CD4-positive, alpha-beta T cell treated with Interleukin-1 beta for 1 hour (primary cell): ENCODE data around the gene TOMM40L.
"Not testable (repeated sequence)": the region's sequence is repeated elsewhere in the genome, so short reads cannot be mapped to it uniquely, and the experiment has no call there.

ENCODE experiments used
- DNase-seq, 2 donors: peaks; one replicate each; pipeline ENCODE4 v3.0.0-alpha.2; 2020 to 2022

TOMM40L gene

GRCh38 chr1:161222175-161223019, 3.5 kb upstream of the TOMM40L start:
- DNase-seq: no peak

DNA sequence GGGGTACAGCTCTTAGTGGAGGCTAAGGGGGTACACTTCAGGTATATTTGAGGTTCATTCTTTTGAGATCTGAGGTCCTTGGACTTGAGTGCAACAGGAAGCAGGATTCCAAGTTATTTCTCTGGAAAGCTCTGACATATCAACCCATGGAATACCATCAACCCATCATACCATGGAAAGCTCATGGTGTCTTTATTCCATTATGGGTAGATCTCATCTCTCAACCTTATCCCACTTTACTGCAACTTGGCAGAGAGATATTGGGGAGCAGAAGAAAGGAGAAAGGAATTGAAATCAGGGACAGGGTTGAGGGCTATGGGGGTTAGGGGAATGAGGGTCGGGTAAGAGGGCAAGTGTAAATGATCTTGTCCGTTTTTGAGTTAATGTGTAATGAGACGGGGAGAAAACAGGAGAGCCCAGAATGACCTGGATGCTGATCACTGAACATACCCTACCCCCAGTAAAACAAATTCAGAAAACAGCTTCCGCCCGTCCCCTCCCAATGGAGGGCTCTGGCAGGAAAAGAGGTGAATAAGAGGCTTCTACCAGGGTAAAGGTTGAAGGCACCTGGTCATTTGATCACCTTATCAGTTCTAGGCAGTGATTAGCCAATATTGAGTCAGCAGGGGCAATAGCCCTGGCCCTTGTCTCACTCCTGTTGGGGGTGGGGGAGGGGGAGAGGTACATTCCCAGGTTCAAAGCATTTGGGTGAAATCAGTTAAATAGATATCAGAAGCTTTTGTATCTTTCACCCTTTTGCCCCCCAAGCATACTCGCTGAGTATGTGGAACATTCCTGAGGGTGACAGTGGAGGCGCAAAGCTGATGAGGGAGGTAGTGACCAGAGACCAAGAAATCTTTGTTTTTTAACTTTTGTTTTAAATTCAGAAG, 1.8 kb upstream of the TOMM40L start:
- DNase-seq: no peak

DNA sequence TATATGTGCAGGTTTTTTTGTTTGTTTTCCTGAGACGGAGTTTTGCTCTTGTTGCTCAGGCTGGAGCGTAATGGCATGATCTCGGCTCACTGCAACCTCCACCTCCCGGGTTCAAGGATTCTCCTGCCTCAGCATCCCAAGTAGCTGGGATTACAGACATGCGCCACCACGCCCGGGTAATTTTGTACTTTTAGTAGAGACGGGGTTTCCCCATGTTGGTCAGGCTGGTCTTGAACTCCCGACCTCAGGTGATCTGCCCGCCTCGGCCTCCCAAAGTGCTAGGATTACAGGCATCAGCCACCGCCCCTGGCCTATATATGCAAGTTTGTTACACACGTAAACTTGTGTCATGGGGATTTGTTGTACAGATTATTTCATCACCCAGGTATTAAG, 1.2 kb upstream of the TOMM40L start:
- DNase-seq: not testable (repeated sequence)

- DNase-seq: no peak
Observed at GRCh38 chr1:161225178-161225533, 704 bp upstream of the TOMM40L start.

- no peak for DNase-seq
Observed at GRCh38 chr1:161226320-161226711, 456 bp downstream of the TOMM40L start.

DNA sequence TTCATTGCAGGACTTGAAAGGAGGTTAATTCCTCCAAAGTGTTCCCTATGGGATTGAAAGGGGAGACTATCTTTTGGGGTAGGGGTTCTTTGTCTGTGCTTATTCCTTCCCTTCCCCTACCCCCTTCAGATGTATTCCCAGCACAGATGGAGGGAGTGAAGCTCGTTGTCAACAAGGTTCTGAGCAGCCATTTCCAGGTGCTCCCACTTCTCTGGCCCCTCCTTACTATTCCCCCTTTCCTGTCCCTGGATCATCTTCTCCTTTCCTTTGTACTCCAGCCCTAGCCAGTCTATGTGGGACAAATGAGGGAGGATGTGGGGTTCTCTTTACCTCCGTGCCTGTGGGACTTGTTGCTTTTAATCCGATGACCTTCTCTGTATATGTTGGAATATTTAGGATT, 899 bp downstream of the TOMM40L start:
- DNase-seq: no peak

GRCh38 chr1:161227196-161227871, 1.5 kb downstream of the TOMM40L start:
- DNase-seq: peak; percentile 83 to 87

- DNase-seq: no peak
Observed at GRCh38 chr1:161228032-161228431, 2.2 kb downstream of the TOMM40L start.

- DNase-seq: no peak
Observed at GRCh38 chr1:161229896-161230295, 4.0 kb downstream of the TOMM40L start.

- DNase-seq: no peak
Observed at GRCh38 chr1:161230762-161231161, 4.9 kb downstream of the TOMM40L start.

- DNase-seq: no peak
Observed at GRCh38 chr1:161233102-161233501, 7.2 kb downstream of the TOMM40L start.

- no peak for DNase-seq
Observed at GRCh38 chr1:161235957-161236775, 10.3 kb downstream of the TOMM40L start.

DNA sequence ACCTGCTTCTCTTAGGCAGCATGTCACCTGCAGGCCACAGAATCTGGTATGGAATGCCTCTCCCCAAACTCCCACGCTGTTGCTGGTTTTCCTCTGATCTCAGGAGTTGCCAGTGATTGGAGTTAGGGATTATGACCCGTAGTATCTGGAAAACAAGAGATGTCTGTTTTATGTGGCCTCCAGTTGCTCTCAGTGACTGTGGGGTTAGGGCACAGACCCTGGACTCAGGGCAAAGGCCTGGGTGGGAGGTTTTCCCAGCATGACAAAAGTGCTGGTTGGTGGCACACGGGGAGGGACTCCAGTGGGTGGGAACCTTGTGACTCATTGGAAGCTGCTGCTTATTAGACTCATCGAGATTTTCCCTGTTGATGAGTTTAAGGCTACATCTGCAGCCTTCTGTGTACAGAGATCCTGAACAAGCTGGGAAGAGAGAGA, 12.2 kb downstream of the TOMM40L start, which contains the start of gene NR1I3:
Gene NR1I3 (minus strand): TSS at position 165 of the 435 bp plus-strand sequence. CDS start 1,638 bp downstream, outside the sequence.
- DNase-seq: no peak

- DNase-seq: no peak
Observed at GRCh38 chr1:161241682-161242081, 15.8 kb downstream of the TOMM40L start.

GRCh38 chr1:161242313-161242712, 16.5 kb downstream of the TOMM40L start:
- DNase-seq: no peak

DNA sequence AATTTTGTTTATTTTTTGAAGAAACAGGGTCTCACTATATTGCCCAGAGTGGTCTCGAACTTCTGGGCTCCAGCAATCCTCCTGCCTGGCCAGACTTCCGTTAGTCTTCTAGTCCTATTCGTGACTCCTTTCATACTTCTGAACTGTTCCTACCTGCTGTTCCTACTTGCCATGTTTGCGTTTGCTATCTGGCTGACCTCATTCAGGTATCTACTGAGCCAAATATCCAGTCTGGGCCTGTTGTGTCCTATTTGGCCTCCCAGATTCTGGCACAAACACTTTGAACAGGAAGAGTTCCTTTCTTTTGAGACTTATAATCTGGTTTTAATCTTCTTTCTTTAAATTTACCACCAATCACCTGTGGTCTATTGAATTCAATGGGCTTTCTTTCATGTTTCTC, 19.0 kb downstream of the TOMM40L start:
- no peak for DNase-seq

DNA sequence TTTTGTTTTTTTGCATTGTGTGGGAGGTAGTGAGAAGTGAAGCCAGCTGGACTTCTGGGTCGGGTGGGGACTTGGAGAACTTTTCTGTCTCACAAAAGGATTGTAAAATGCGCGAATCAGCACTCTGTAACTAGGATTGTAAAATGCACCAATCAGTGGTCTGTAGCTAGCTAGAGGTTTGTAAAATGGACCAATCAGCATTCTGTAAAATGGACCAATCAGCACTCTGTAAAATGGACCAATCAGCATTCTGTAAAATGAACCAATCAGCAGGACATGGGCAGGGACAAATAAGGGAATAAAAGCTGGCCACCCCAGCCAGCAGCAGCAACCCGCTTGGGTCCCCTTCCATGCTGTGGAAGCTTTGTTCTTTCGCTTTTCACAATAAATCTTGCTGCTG, 24.2 kb downstream of the TOMM40L start:
- DNase-seq: not testable (repeated sequence)

DNA sequence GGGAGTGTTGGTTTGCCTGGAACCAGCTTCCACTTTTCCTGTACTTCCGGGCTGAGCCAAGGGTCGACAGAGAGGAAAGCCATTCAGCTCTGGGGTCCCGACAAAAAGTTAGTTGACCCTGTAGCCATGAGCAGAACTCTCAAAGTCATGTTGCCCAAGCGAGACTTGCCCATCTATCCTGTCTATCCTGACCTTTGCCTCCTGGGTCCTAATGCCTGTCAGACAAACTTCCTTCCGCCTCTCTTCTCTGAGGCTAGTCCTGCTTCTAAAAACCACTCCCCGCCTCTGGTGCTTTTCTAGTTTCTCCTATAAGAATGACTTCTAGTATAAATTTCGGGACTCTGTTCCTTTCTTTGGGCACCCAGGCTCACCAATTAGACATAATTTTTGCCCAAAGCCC, 25.0 kb downstream of the TOMM40L start:
- no peak for DNase-seq

DNA sequence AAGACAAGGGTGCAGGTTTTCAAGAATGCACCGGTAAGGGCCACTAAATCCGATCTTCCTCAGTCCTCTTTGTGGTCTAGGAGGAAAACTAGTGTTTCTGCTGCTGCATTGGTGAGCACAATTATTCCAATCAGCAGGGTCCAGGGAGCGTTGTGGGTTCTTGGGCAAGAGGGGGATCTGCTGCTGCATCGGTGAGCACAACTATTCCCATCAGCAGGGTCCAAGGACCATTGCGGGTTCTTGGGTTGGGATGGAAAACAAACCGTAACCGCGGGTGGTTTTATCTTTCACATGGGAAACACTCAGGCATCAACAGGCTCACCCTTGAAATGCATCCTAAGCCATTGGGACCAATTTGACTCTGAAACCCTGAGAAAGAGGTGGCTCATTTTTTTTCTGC, 25.7 kb downstream of the TOMM40L start:
- no peak for DNase-seq

DNA sequence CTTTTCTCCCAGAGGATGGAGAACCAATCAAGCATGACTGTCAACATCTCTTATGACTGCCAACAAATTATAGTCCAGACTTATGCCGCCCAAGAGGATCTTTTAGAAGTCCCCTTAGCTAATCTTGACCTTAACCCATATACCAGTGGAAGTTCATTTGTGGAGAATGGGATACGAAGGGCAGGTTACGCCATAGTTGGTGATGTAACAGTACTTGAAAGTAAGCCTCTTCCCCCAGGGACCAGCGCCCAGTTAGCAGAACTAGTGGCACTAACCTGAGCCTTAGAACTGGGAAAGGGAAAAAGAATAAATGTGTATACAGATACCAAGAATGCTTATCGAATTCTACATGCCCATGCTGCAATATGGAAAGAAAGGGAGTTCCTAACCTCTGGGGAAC, 29.4 kb downstream of the TOMM40L start:
- not testable (repeated sequence) for DNase-seq

- DNase-seq: not testable (repeated sequence)
Observed at GRCh38 chr1:161255955-161256520, 30.2 kb downstream of the TOMM40L start.

- DNase-seq: not testable (repeated sequence)
Observed at GRCh38 chr1:161257109-161257508, 31.2 kb downstream of the TOMM40L start.
